AG04449 (cell line): ENCODE measurements around the gene KMO.

Experiments
- CTCF ChIA-PET: fragments of 350-600 bp; formaldehyde crosslinking; extraction: SDS; loops from one replicate; lab custom pipeline; 2021; ENCODE audit warnings: antibody characterized with exemption; lab: Yijun Ruan, JAX
- POLR2A ChIA-PET: fragments of 400-600, 350-600 bp; formaldehyde crosslinking; extraction: SDS; loops from one replicate; lab custom pipeline; 2020; ENCODE audit warnings: antibody characterized with exemption, inconsistent platforms; lab: Yijun Ruan, JAX
- DNase-seq: peaks from one replicate; pipeline ENCODE4 v3.0.0-alpha.2; 2010; ENCODE audit warnings: low read depth, low spot score
- H3K4me3 ChIP-seq: 2 replicates; pipeline ENCODE4 v1.5.1; 2011; ENCODE audit warnings: low read depth, mild to moderate bottlenecking, control low read depth, low read length
- CTCF ChIP-seq: IDR thresholded peaks from one replicate; pipeline ENCODE4 v1.5.1; 2011; ENCODE audit warnings: mild to moderate bottlenecking, moderate library complexity, low read length, control low read depth, inconsistent platforms; ENCODE audit not compliant: insufficient read depth; ENCODE audit errors: missing control alignments

KMO gene

GRCh38 chr1:241600496-241600901 is 68.3 kb downstream of the KMO start:
- DNase-seq = no peak
- no peak for TF ChIP-seq CTCF
- ChIA-PET CTCF (interaction anchor here (2.2 kb wide), 1 partner anchor 10 kb away, joined by 12 read pairs; no protein-coding TSS in a partner anchor), POLR2A (interaction anchor here (0.6 kb wide), 1 partner anchor 217 kb away, joined by 3 read pairs; no protein-coding TSS in a partner anchor)
- H3K4me3 ChIP-seq = no peak overlapping the region

GRCh38 chr1:241603731-241604245 is 71.6 kb downstream of the KMO start:
- CTCF ChIA-PET = interaction anchor here (2.5 kb wide), 1 partner anchor 8 kb away, joined by 24 read pairs; no protein-coding TSS in a partner anchor

DNA sequence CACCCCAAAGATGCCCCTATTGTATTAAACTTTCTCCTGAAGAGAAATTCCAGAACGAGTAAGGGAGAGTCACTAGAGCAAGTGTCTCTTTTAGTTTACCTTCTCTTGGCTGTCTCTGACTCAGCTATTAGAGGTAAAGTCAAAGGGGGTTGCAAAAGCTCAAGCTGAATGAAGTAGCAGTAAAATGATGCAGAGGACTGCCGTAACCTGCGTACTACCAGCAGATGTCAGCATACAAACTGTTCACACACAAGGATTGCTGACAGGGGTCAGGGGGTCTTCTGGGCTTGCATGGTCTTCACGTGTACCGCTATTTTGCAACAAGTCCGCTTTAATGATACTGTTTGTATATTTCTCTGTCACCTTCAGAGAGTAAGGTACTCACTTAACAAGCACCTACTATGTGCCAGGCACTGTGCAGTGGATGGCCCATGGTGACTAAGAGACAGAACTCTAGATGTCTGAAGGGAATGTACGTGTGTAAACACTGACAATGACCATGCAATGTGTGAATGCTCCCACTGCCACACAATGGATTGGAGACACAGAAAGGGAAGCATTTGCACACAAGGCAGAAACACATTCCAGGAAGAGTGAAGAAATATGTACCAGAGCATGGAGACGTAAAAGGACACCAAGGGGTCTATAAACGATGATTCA is 73.1 kb downstream of the KMO start:
- CTCF ChIA-PET = interaction anchor here (1.1 to 1.3 kb wide), 2 partner anchors 22 to 229 kb away, joined by 3 to 4 read pairs; no protein-coding TSS in a partner anchor
- POLR2A ChIA-PET = no interaction called here
- no peak overlapping the region for H3K4me3 ChIP-seq
- DNase-seq = no peak
- TF ChIP-seq CTCF = no peak

More at GRCh38 chr1:241603731-241604245, 71.6 kb downstream of the KMO start:
- no peak overlapping the region for H3K4me3 ChIP-seq
- no peak for DNase-seq
- TF ChIP-seq CTCF = no peak
- POLR2A ChIA-PET = no interaction called here

GRCh38 chr1:241606544-241606943 is 74.4 kb downstream of the KMO start:
- DNase-seq = no peak
- no peak for TF ChIP-seq CTCF
- ChIA-PET CTCF (interaction anchor here (0.8 to 1.5 kb wide), 4 partner anchors 17 to 392 kb away, joined by 3 read pairs; partner anchors contain the start of genes EXO1 and MAP1LC3C), POLR2A (no interaction called here)
- no peak overlapping the region for H3K4me3 ChIP-seq

DNA sequence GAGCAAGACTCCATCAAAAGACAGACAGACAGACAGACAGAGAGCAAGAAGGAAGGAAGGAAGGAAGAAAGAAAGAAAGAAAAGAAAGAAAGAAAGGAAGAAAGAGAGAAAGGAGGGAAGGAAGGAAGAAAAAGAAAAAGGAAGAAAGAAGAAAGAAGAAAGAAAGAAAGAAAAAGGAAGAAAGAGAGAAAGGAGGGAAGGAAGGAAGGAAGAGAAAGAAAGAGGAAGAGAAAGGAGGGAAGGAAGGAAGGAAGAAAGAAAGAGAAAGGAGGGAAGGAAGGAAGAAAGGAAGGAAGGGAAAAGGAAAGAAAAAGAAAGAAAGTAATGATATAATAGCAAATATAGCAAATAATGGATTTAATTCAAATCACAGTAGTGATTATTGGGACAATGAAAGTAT is 75.3 kb downstream of the KMO start:
- CTCF ChIA-PET = interaction anchor here (1.3 to 1.5 kb wide), 3 partner anchors 18 to 240 kb away, joined by 3 read pairs; partner anchors contain the start of gene EXO1
- H3K4me3 ChIP-seq = no peak overlapping the region
- POLR2A ChIA-PET = no interaction called here
- no peak for DNase-seq
- no peak for TF ChIP-seq CTCF
